WTC11 (cell line): ENCODE results near the gene TRIP11. TPM values are rescaled to one million over a fixed set of nuclear protein-coding genes. Genes with fewer than 3 reads are reported as not detected.

Source experiments
- ATAC-seq: fragments of 200-7000 bp; cut with Tn5 transposase; 2 replicates; pipeline ENCODE4 v1.10.0; 2021; ENCODE audit warnings: mild to moderate bottlenecking, moderate library complexity
- CTCF ChIA-PET: fragments of 300-600 bp; sonication (Branson Sonifier 250); formaldehyde crosslinking; loops from one replicate; lab custom pipeline; 2021; ENCODE audit warnings: antibody characterized with exemption; lab: Charles Lee
- POLR2A ChIA-PET: fragments of 350-600 bp; sonication (Branson Sonifier 250); formaldehyde crosslinking; loops from one replicate; lab custom pipeline; 2021; ENCODE audit warnings: antibody characterized with exemption; lab: Charles Lee
- DNase-seq: peaks from one replicate; pipeline ENCODE4 v3.0.0; 2021; ENCODE audit warnings: low spot score
- H3K27ac Mint-ChIP-seq: 2 replicates; pipeline ENCODE4 v1.8.0; 2021; ENCODE audit warnings: mixed read lengths
- H3K27me3 Mint-ChIP-seq: 2 replicates; pipeline ENCODE4 v1.8.0; 2021; ENCODE audit warnings: low read depth, mild to moderate bottlenecking, moderate library complexity, mixed read lengths
- H3K36me3 Mint-ChIP-seq: 2 replicates; pipeline ENCODE4 v1.8.0; 2021; ENCODE audit warnings: mixed read lengths
- H3K4me1 Mint-ChIP-seq: 2 replicates; pipeline ENCODE4 v1.8.0; 2022; ENCODE audit warnings: mixed read lengths
- H3K4me3 Mint-ChIP-seq: 2 replicates; pipeline ENCODE4 v1.8.0; 2021; ENCODE audit warnings: mild to moderate bottlenecking, moderate library complexity, mixed read lengths
- H3K9me3 Mint-ChIP-seq: 2 replicates; pipeline ENCODE4 v1.8.0; 2021; ENCODE audit warnings: mixed read lengths
- AR ChIP-seq: fragments of 250-450 bp; sonication (Bioruptor Pico); IDR thresholded peaks from 2 replicates; pipeline ENCODE4 v1.9.0; 2021; ENCODE audit warnings: mild to moderate bottlenecking
- FOXK1 ChIP-seq: sonication (generic); formaldehyde crosslinking; IDR thresholded peaks from 2 replicates; pipeline ENCODE4 v1.8.0; 2022; ENCODE audit warnings: mild to moderate bottlenecking, moderate library complexity, missing genetic modification reagents
- FOXP4 ChIP-seq: sonication (generic); formaldehyde crosslinking; IDR thresholded peaks from 2 replicates; pipeline ENCODE4 v1.8.0; 2022; ENCODE audit warnings: mild to moderate bottlenecking, missing genetic modification reagents
- GTF2I ChIP-seq: fragments of 250-450 bp; sonication (Bioruptor Pico); conservative IDR thresholded peaks from 2 replicates; pipeline ENCODE4 v1.4.0; 2021; ENCODE audit warnings: mild to moderate bottlenecking
- HMGXB4 ChIP-seq: sonication (generic); formaldehyde crosslinking; IDR thresholded peaks from 2 replicates; pipeline ENCODE4 v1.8.1; 2023; ENCODE audit warnings: mild to moderate bottlenecking, moderate library complexity, missing genetic modification reagents
- KAT7 ChIP-seq: sonication (generic); formaldehyde crosslinking; IDR thresholded peaks from 2 replicates; pipeline ENCODE4 v1.8.1; 2023; ENCODE audit warnings: missing genetic modification reagents, mild to moderate bottlenecking, borderline replicate concordance
- MLX ChIP-seq: sonication (generic); formaldehyde crosslinking; IDR thresholded peaks from 2 replicates; pipeline ENCODE4 v1.8.1; 2023; ENCODE audit warnings: mild to moderate bottlenecking, missing genetic modification reagents, moderate library complexity
- PRDM15 ChIP-seq: sonication (generic); formaldehyde crosslinking; IDR thresholded peaks from 2 replicates; pipeline ENCODE4 v1.8.0; 2022; ENCODE audit warnings: missing genetic modification reagents
- RORB ChIP-seq: fragments of 250-450 bp; sonication (Bioruptor Pico); IDR thresholded peaks from 2 replicates; pipeline ENCODE4 v1.9.0; 2021; ENCODE audit warnings: mild to moderate bottlenecking
- SMAD3 ChIP-seq: sonication (generic); formaldehyde crosslinking; IDR thresholded peaks from 2 replicates; pipeline ENCODE4 v1.8.0; 2022; ENCODE audit warnings: missing genetic modification reagents, mild to moderate bottlenecking, borderline replicate concordance
- SP1 ChIP-seq: sonication (generic); formaldehyde crosslinking; conservative IDR thresholded peaks from 2 replicates; pipeline ENCODE4 v1.8.1; 2022; ENCODE audit warnings: missing genetic modification reagents
- ZBTB43 ChIP-seq: sonication (generic); formaldehyde crosslinking; IDR thresholded peaks from 2 replicates; pipeline ENCODE4 v1.8.1; 2023; ENCODE audit warnings: mild to moderate bottlenecking, missing genetic modification reagents
- ZNF121 ChIP-seq: sonication (generic); formaldehyde crosslinking; IDR thresholded peaks from 2 replicates; pipeline ENCODE4 v1.8.0; 2023; ENCODE audit warnings: missing genetic modification reagents
- ZNF138 ChIP-seq: sonication (generic); formaldehyde crosslinking; conservative IDR thresholded peaks from 2 replicates; pipeline ENCODE4 v1.8.1; 2022; ENCODE audit warnings: mild to moderate bottlenecking, moderate library complexity, missing genetic modification reagents
- ZNF263 ChIP-seq: sonication (generic); formaldehyde crosslinking; IDR thresholded peaks from 2 replicates; pipeline ENCODE4 v1.8.1; 2022; ENCODE audit warnings: low read depth, mild to moderate bottlenecking, moderate library complexity, missing genetic modification reagents
- ZNF416 ChIP-seq: fragments of 250-450 bp; sonication (Bioruptor Pico); IDR thresholded peaks from 2 replicates; pipeline ENCODE4 v1.9.0; 2021; ENCODE audit warnings: mild to moderate bottlenecking, inconsistent platforms
- ZNF425 ChIP-seq: fragments of 250-450 bp; sonication (Bioruptor Pico); conservative IDR thresholded peaks from 2 replicates; pipeline ENCODE4 v1.9.0; 2021; ENCODE audit warnings: mild to moderate bottlenecking
- total RNA-seq: library from RNA; stranded (reverse); gene quantifications from 3 replicates; pipeline ENCODE4 v1.2.3, GENCODE V29; 2021

The TRIP11 gene
- total RNA-seq, 1 experiment from 2014 or later = 34.4 TPM

GRCh38 chr14:91955168-91955567 lies 84.7 kb downstream of the TRIP11 start:
- TF ChIP-seq ZNF263 (CRISPR knock-in tag) = no peak
- TF ChIP-seq FOXP4 (CRISPR knock-in tag) = no peak
- TF ChIP-seq AR (CRISPR knock-in tag) = no peak
- TF ChIP-seq SP1 (CRISPR knock-in tag) = no peak
- no peak for TF ChIP-seq MLX (CRISPR knock-in tag)
- no peak for TF ChIP-seq RORB (CRISPR knock-in tag)
- TF ChIP-seq ZNF138 = no peak
- no peak for TF ChIP-seq ZBTB43
- no peak for TF ChIP-seq PRDM15 (CRISPR knock-in tag)
- TF ChIP-seq GTF2I (CRISPR knock-in tag) = no peak
- TF ChIP-seq ZNF121 (CRISPR knock-in tag) = no peak
- TF ChIP-seq SMAD3 = no peak
- no peak for TF ChIP-seq FOXK1 (CRISPR knock-in tag)
- TF ChIP-seq KAT7 (CRISPR knock-in tag) = no peak
- no peak for TF ChIP-seq ZNF425 (CRISPR knock-in tag)
- no peak for TF ChIP-seq HMGXB4 (CRISPR knock-in tag)
- TF ChIP-seq ZNF416 (CRISPR knock-in tag) = no peak
- ChIA-PET CTCF (no interaction called here), POLR2A (no interaction called here)
- Mint-ChIP-seq H3K4me1 (0 out of 2 replicates have a peak, but pooled peaks cover 3% of the 10 kb centered on the region), H3K36me3 (no peaks in the 10 kb centered on the region), H3K4me3 (no peak overlapping the region), H3K9me3 (no peaks in the 10 kb centered on the region), H3K27ac (no peak overlapping the region), H3K27me3 (peaks cover 3% of the 10 kb centered on the region; the same call in 1 of the 2 replicates)
- no peak for ATAC-seq
- DNase-seq = no peak
